EH (cell line): Measurements from ENCODE around the gene IGSF23.
A peak's percentile ranks its signal among the peaks of the same experiment; 100 is the strongest.
"Not testable (repeated sequence)": the region's sequence is repeated elsewhere in the genome, so short reads cannot be mapped to it uniquely, and the experiment has no call there.

Source experiments
- DNase-seq: peaks from one replicate; pipeline ENCODE4 v3.0.0-alpha.2; 2015; ENCODE audit warnings: low read depth

IGSF23 gene

DNA sequence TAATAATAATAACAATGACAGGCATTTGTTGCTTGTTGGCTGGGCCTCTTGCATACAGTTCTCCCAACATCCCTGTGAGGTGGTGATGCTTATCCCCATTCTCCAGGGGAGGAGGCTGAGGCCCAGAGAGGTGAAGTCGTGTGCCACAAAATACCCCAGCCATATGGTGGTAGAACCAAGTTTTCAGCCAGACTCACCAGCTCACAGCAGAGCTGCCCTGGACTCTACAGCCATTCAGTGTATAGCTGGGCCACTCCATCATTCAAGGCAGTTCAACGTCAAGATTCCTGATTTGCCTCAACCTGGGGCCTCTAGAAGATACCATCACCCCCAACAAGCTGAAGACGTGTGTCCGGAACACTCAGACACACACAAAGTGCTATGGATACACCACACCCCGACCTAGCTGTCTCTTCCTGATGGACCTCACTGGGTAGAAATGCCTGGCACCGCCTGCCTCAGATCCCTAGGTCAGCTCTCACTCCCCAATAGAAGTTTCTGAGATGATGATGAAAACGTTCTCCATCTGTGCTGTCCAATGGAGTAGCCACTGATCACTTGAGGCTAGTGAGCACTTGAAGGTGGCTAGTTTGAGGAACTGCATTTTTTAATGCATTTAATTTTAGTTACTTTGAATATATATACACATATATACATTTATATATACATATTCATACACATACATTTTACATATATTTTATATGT is 53.6 kb downstream of the IGSF23 start:
- DNase-seq, result no peak

DNA sequence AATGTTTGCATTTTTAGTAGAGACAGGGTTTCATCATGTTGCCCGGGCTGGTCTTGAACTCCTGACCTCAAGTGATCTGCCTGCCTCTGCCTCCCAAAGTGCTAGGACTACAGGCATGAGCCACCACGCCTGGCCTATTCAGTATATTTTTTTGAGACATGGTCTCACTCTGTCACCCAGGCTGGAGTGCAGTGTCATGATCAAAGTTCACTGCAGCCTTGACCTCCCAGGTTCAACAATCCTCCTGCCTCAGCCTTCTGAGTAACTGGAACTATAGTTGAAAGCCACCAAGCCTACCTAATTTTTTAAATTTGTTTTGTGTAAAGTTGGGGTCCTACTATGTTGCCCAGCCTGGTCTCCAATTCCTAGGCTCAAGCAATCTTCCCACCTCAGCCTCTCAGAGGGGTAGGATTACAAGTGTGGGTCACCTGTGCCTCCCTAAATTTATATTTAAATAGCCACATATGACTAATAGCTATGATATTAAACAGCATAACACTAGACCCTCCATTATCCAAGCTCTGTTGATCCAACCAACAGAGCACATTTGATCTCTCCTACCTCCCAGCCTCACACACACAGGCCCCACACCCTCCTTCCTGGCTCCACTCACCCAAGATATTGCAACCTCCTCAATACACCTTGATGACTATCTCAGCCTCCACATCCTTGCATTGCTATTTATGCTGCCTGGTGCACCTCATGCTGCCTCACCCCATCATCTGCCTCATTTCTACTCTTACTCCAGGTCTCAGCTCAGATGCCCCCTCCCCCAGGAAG is 55.8 kb downstream of the IGSF23 start:
- DNase-seq, result no peak

DNA sequence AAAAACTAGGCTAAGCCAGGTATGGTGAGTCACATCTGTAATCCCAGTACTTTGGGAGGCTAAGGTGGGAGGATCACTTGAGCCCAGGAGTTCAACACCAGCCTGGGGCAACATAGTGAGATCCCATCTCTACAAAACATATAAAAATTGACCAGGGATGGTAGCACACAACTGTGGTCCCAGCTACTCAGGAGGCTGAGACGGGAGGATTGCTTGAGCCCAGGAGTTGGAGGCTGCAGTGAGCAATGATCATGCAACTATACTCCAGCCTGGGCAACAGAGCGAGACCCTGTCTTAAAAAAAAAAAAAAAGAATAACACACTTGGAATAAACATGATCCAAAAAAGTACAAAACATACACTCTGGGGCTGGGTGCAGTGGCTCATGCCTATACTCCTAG is 56.7 kb downstream of the IGSF23 start:
- not testable (repeated sequence) for DNase-seq

DNA sequence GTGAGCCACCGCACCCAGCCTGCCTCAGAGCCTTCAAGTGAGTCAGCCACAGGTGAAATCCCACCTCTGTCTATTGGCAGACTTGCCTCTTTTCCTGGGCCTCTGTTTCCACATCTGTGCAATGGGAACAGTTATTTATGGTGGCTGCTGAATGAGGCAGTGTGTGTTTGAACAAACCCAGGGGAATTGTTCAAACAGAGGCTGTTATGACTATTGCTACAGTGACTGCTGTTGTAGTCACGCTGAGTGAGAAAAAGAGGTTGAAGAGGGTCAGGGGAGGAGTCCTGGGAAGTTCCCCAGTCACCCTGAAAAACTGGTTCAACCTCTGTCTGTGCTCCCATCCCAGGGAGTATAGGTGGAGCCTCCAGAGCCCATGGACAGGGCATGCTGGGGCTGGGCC is 58.0 kb downstream of the IGSF23 start, which contains the start of gene CEACAM19:
Gene CEACAM19 (plus strand): TSS at position 83 of the 400 bp plus-strand sequence. CDS start 450 bp downstream, outside the sequence.
- DNase-seq, result no peak

DNA sequence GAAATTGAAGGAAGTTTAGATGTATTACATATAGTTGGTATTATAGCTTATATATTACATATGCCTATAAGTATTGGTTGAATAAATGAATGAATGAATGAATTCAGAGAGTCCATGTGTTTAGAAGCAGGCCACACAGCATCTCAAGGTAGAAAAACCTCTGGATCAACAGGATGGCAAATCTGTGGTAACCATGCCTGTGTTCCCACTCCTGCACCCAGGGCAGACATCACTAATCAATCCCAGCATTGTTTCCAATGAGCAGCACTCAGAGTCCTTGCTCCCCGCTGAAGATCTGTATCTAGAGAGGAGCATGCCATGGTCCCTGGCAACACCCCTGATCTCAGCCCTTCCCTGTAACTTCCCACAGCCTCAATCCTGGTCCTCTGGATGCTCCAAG is 58.9 kb downstream of the IGSF23 start:
- DNase-seq, result no peak

DNA sequence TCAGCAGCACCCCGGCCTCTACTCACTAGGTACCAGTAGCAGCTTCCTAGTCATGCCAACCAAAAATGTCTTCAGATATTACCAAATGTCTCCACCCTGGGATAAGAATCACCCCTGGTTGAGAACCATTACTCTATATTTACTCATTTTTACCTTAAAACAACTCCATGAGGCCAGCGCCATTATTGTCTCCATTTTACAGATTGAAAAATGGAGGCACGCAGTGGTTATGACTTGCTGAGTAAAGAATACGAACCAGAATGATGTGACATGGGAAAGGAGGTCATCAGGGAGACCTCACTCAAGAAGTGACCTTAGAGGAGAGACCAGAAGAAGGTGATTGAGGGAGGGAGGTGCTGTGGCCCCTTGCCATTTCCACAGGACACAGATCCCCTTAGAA is 60.1 kb downstream of the IGSF23 start:
- no peak for DNase-seq

DNA sequence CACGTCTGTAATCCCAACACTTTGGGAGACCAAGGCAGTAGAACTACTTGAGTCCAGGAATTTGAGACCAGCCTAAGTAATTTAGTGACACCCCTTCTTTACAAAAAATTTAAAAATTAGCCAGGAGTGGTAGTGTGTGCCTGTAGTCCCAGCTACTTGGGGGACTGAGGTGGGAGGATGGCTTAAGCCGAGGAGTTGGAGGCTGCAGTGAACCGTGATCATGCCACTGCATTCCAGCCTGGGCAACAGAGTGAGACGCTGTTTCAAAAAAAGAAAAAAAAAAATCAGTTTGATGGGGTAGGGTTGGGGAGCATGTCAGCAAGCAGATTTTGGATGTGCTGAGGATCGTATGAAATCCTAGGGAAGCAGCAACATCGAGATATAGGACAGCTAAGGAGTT is 62.2 kb downstream of the IGSF23 start:
- no peak for DNase-seq

DNA sequence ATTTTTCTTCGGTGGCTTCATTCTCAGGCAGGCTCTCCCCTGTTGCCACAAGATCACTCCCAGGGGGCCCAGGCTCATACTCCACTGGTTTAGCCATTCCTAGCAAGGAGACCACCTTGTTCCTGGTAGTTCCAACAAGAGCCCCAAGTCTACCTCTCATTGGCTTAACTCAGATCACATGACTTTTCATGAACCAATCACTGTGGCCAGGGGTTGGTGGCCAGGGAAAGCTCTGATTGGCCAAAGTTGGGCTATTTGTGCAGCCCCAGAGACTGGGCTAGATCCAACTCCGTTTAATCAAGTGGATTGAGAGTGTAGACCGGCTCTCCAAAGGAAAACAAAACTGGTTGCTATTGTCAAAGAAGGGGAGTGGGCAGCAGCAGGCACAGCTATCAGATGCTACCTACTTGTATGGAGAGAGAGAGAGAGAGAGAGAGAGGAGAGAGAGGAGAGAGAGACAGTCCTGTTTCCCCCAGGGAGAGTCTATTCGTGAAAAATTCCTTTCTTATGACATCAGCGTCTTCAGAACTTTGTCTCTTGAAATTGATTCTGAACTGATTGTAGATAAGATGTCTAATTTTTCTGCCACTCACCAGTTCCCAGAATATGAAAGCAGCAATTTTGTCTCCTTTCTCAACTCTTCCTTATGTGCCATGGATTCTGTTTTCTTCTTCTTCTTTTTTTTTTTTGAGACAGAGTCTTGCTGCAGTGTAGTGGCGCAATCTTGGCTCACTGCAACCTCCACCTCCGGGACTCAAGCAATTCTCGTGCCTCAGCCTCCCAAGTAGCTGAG is 63.9 kb downstream of the IGSF23 start:
- DNase-seq, result peak; percentile 85

DNA sequence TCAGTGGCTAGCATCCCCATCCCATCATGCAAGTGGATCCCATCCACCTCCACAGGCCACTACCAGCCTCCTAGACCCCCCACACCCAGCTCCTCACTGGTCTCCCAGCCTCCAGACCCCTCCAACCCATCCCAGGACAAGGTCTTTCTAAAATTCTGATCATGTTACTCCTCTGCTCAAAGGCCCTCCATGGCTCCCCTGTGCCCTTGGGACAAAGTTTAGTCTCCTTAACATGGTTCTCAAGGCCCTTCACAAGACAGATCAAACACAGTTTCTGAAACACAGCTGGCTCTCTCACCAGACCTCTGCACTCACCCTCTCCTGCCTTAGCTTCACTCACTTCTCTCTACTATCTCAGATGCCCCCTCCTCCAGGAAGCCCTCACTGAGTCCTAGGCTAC is 67.2 kb downstream of the IGSF23 start:
- no peak for DNase-seq

DNA sequence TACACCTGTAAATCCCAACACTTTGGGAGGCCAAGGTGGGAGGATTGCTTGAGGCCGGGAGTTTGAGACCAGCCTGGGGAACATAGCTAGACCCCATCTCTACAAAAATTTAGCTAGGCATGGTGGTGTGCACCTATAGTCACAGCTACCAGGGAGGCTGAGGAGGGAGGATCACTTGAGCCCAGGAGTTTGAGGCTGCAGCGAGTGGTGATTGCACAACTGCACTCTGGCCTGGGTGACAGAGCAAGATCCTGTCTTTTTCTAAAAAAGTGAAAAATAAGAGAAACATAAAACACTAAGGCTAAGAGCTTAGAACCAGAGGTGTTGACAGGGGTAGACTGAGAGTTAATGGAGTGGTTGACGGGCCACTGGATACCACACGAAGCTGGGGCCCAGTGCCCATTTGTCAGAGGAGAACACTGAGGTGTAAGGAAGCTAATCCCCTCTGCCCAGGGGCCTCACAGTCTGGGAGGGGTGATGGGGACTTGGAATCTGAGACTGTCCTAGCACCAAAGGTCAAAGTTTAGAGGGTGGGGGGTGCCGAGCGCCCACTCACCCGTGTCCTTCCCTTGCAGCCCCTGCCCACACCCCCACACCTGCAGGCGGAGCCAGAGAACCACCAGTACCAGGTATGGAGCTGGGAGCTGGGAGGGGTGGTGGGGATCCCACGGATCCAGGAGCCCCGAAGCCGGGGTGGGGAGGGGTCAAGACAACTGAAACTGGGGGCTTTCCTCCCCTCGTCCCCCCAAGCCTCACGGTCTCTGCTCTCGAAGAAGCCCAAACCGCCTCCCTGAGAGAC is 68.8 kb downstream of the IGSF23 start:
- DNase-seq, result no peak

DNA sequence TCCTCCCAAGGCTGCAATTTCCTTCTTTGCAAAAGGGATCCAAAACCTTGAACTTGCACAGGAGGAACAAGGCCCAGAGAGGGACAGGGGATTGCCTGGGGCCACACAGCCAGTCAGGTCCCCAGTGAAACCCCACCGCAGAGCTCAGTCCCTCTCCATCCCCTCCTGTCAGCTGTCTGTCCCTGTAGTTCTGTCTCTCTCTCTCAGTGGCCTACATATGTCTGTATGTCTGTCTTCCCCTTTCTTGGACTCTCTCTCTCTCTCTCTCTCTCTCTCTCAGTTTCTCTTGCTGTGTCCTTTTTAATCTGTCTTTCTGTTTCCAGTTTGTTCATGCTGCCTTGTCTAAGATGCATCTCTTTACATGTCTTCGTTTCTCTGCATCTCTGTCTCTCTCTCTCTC is 69.4 kb downstream of the IGSF23 start:
- DNase-seq, result no peak

DNA sequence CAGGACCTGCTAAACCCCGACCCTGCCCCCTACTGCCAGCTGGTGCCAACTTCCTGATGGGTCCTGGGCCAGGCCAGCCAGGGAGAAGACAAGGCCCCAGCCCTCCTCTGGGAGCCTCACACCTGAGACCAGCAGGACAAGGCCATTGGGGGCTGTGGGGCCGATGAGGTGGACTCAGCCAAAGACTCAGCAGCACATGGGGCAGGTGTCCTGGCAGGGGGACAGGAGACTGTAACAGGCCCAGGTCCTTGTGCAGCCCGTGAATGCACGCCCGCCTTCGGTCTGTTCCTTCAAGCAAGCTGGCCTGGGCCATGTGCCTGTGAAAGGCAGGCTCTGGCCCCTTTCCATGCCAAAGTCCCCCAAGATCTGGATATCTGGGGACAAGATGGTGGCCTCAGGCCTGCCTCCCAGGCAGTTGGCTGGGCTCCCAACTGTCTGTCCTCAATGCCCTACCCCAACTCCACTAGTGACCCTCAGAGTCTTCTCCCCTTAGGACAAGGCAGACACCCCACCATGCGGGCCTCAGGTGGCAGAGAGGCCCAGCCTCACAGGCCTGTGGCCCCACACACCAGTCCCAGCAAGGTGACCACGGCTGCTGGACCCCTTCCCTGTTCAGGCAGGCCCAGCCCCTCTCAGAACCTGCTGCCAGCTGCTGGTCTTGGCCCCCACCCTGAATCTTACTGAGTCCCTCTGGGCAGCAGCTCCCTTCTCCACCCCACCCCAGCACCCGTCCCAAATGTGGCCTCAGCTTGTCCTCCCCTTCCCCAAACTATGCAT is 70.3 kb downstream of the IGSF23 start:
- no peak for DNase-seq

DNA sequence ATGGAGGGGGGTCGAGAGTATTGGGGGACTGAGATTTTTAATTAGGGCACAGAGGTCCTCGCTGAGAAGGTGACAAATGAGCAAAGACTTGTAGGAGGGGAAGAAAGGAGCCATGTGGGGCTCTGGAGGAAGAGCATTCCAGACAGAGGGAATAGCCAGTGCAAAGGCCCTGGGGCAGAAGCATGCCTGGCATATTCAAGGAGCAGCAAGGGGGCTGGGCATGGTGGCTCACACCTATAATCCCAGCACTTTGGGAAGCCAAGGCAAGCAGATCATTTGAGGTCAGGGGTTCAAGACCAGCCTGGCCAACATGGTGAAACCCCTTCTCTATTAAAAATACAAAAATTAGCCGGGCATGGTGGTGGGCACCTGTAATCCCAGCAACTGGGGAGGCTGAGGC is 71.0 kb downstream of the IGSF23 start:
- not testable (repeated sequence) for DNase-seq

DNA sequence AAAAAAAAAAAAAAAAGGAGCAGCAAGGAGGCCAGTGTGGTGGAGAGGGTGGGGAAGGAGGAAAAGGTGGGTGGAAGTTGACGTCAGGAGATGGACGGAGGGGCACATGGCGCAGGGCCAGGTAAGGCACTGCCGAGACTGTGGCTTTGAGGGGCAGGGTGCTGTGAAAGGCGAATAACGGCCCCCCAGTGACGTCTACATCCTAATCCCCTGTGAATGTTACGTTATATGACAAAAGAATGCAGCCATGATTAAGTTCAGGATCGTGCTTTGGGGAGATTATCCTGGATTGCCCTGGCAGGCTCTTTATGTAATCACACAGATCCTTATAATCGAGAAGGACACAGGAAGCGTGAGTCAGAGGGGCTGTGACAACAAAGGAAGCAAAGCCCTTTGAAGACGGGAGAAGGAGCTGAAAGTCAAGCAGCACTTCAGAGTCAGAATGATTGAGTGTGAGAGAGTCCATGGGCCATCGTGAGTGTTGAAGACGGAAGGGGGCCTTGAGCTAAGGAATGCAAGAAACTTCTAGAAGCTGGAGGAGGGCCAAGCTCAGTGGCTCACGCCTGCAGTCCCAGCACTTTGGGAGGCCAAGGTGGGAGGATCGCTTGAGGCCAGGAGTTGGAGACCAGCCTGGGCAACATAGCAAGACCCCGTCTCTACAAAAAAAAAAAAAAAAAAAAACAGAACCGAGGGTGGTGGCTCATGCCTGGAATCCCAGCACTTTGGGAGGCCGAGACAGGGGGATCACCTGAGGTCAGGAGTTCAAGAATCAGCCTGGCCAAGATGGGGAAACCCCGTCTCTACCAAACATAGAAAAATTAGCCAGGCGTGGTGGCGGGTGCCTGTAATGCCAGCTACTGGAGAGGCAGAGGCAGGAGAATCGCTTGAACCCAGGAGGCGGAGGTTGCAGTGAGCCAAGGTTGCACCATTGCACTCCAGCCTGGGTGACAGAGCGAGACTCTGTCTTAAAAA is 71.8 kb downstream of the IGSF23 start:
- DNase-seq, result peak; percentile 96

DNA sequence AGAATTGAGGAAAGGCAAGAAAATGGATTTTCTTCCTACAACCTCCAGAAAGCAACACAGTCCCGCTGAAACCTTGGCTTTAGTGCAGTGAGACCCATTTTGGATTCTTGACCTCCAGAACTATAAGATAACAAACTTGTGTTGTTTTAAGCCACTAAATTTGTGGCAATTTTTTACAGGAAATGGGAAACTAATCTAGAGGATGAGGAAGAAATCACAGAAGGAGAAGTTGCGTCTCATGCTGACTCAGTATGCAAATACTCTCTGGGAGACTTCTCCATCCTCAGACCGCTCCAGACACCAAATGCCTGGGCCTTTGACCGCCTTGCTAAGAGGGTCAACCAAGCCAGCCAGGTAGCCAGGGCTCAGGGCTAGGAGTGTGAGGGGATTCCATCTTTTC is 72.5 kb downstream of the IGSF23 start:
- peak; percentile 67 for DNase-seq
